Choroid plexus epithelial cell (primary cell): ENCODE measurements around the gene TBC1D5.
A peak's percentile ranks its signal among the peaks of the same experiment; 100 is the strongest.

Experiments used
- DNase-seq: peaks from one replicate; pipeline ENCODE4 v3.0.0-alpha.2; 2010; ENCODE audit warnings: low read depth
- H3K4me3 ChIP-seq: 2 replicates; pipeline ENCODE4 v1.5.1; 2011; ENCODE audit warnings: low read depth, mild to moderate bottlenecking, control low read depth, low read length, moderate library complexity
- TF ChIP-seq, protein P1 (sequence below): conservative IDR thresholded peaks from 2 replicates; pipeline ENCODE4 v1.5.1; 2011; ENCODE audit warnings: low read depth, mild to moderate bottlenecking, control low read depth, inconsistent platforms, low read length, moderate library complexity

Gene TBC1D5

GRCh38 chr3:17557749-17558463 lies 184.5 kb downstream of the TBC1D5 start:
- DNase-seq, result no peak
- TF ChIP-seq, protein P1, sequence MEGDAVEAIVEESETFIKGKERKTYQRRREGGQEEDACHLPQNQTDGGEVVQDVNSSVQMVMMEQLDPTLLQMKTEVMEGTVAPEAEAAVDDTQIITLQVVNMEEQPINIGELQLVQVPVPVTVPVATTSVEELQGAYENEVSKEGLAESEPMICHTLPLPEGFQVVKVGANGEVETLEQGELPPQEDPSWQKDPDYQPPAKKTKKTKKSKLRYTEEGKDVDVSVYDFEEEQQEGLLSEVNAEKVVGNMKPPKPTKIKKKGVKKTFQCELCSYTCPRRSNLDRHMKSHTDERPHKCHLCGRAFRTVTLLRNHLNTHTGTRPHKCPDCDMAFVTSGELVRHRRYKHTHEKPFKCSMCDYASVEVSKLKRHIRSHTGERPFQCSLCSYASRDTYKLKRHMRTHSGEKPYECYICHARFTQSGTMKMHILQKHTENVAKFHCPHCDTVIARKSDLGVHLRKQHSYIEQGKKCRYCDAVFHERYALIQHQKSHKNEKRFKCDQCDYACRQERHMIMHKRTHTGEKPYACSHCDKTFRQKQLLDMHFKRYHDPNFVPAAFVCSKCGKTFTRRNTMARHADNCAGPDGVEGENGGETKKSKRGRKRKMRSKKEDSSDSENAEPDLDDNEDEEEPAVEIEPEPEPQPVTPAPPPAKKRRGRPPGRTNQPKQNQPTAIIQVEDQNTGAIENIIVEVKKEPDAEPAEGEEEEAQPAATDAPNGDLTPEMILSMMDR, result no peak
- H3K4me3 ChIP-seq, result no peak overlapping the region

GRCh38 chr3:17555525-17555924 lies 186.9 kb downstream of the TBC1D5 start:
- no peak for DNase-seq
- TF ChIP-seq, protein P1, result no peak

DNA sequence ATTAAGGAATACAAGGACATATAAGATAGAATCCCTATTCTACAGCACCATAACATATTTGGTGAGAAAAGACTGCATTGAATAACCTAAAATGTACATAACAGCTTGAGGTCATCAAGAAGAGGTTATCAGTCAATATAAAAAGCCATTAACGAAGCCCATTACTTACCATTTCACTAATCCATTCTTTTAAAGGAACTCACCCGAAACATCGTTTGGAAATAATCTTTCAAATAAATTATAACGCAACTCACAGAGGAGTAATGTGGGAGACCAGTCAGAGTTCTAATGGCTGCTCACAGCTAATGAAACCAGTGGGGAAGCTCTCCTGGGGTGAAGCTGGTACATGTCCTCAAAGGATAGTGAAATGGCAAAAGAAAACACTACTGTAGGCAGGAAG lies 188.4 kb downstream of the TBC1D5 start:
- DNase-seq, result no peak
- H3K4me3 ChIP-seq, result no peak overlapping the region
- TF ChIP-seq, protein P1, result no peak

More at GRCh38 chr3:17555525-17555924, 186.9 kb downstream of the TBC1D5 start:
- no peak overlapping the region for H3K4me3 ChIP-seq

DNA sequence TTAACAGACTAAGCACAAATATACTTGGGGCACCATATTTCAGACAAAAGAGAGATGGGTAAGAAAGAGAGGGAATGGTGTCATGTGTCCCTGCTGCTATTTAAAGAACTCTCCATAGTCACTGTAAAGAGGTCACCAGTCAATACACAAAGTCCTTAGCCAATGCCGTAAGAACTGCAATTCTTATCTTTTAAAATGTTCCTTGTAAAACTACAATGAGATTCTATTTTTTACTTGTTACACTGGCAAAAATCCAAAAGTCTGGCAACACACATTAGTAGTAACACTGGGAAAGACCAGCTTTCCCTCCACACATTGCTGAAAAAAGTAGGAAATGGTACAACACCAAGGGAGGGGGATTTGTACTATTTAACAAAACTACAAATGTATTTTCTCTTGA lies 189.4 kb downstream of the TBC1D5 start:
- DNase-seq, result peak; percentile 33
- H3K4me3 ChIP-seq, result no peak overlapping the region
- TF ChIP-seq, protein P1, result no peak

DNA sequence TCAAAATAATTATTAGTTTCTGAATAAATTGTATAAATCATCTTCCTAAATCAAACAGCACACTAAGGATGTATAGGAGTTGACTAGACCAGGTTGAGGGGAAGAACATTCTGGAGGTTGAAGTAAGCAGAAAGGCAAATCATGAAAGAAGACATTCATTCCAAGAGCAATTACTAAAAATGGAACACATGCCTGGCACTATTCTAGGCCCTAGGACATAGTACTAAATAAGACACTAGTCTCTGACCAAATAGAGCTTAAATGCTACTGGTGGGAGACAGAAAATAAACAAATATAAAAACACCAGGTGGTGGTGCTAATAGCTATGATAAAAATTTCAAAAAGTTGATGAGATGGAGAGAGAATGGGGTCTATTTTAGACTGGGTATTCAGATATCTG lies 190.1 kb downstream of the TBC1D5 start:
- H3K4me3 ChIP-seq, result no peak overlapping the region
- DNase-seq, result no peak
- TF ChIP-seq, protein P1, result no peak

DNA sequence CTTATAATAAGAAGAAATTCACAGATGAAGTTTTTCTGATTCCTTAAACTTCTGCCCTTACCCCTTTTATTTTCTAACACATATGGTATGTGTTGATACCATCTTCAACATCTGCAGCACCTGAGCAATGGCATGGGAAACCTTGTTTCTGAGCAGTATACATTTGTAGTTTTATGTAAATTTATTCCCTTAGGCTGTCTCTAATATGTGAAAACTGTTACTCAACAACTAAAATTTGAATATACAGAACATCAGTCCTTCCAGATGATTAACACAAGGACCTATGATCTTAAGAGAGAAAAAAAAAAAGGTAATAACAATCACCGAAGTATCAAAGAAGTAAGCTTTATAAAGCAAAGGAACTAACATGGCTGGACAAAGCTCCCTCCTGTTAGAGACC lies 190.5 kb downstream of the TBC1D5 start:
- TF ChIP-seq, protein P1, result no peak
- DNase-seq, result no peak
- no peak overlapping the region for H3K4me3 ChIP-seq

DNA sequence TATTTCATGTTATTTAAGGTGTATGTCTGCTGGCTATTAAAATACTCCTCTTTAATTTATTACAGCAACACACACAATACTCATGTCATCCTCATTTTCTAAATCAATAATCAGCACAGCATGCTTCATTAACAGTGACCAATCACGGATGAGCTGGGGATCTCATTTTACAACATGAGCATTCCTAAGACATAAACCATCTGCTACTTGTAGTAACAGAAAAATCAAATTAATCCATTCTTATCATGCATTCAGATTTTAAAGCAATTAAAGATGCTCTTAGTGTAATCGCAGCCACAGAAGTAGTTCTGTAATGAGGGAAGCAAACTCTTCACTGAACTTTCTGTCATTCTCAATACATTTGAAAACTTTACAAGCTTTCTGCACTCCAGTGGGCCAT lies 191.1 kb downstream of the TBC1D5 start:
- H3K4me3 ChIP-seq, result no peak overlapping the region
- DNase-seq, result peak; percentile 4
- TF ChIP-seq, protein P1, result no peak
